GM15510 (cell line): ENCODE results near the gene STIP1.

Experiments used
- POLR2A ChIP-seq: IDR thresholded peaks from 3 replicates; pipeline ENCODE4 v1.6.1; 2011; ENCODE audit warnings: borderline replicate concordance; ENCODE audit not compliant: insufficient read length; ENCODE audit errors: extremely low read depth

The STIP1 gene

DNA sequence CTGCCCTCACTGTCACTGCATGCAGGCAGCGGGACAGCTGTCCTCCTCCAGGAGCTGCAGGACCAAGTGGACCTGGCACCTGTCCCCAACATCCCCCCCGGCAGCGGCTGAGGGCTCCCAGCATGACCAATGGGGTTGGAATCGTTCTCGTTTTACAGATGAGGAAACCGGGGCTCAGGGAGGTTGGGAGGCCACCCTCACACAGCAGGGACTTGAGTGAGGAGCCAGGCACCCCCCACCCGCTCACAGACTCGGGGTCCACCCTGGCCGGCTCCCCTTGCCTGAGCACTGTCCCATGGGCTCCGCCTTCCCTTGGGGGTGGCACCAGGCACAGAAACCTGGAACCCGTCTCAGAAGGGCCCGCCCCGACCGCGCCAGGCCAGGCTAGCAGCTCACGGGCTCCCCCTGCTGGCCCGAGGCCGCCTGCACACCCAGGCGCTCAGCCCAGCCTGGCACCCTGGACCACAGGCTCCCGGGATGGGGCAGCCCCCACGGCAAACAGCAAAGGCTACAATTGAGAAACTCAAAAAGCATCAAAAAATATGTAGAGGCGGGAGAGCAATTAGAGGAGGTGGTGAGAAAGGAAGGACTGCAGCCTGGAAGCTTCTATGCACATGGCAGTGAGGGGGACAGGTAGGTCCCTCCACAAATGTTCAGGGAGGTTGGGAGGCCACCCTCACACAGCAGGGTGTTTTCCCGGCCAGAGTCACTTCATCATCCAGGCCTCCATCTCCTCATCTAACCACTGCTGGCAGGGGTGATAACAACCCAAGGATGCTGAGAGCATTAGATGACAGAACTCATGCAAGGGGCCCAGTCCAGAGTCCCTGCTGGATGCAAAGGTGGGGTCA lies 32.9 kb upstream of the STIP1 start:
- no peak for TF ChIP-seq POLR2A

- TF ChIP-seq POLR2A, result no peak
Observed at GRCh38 chr11:64153812-64154211, 32.2 kb upstream of the STIP1 start.

DNA sequence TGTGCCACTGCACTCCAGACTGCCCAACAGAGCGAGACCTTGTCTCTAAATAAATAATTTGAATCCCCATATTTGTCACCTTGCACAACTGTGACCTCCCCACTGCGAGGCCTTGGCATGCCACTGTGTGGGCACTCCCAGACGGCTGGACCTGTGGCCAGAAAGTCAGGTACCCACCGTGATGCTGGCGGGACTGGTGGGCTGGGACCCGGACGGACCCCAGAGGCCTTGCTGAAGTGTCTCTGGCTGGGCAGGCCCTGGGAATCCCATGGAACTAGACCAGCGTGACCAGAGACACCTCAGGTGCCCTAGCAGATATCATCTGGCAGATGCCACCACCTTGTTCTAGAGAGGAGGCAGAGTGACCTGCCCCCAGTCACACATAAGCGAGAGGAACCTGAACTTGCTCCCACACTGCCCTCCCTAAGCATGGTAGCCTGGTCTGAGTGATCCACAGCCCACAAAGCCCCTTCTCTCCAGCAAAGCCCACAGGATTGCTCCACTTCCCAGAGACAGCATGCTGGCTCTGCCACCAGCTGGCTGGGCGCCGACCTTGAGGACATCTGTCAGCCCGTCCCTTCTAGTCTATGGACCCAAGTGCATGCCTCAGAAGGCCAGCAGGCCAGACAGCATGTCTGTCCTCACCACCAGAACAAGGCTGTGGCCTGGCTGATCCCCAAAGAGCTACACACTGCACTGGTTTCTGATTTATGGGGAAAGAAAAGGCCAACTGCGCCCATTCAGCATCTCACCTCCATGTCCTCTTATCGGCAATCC lies 29.5 kb upstream of the STIP1 start:
- no peak for TF ChIP-seq POLR2A

- TF ChIP-seq POLR2A, result no peak
Observed at GRCh38 chr11:64157631-64158394, 28.2 kb upstream of the STIP1 start.

- TF ChIP-seq POLR2A, result no peak
Observed at GRCh38 chr11:64161037-64161436, 24.9 kb upstream of the STIP1 start.

- no peak for TF ChIP-seq POLR2A
Observed at GRCh38 chr11:64163951-64164350, 22.0 kb upstream of the STIP1 start.

GRCh38 chr11:64164392-64165312 lies 21.3 kb upstream of the STIP1 start:
- TF ChIP-seq POLR2A, result no peak

- TF ChIP-seq POLR2A, result no peak
Observed at GRCh38 chr11:64165481-64165841, 20.5 kb upstream of the STIP1 start.

GRCh38 chr11:64165842-64166635 lies 19.9 kb upstream of the STIP1 start, which contains the start of gene MACROD1:
TSS of gene MACROD1 (minus strand) at chr11:64166113. CDS start at chr11:64165994, 119 bp downstream.
- peak; percentile 38 for TF ChIP-seq POLR2A

GRCh38 chr11:64170419-64170818 lies 15.6 kb upstream of the STIP1 start:
- TF ChIP-seq POLR2A, result no peak

GRCh38 chr11:64173616-64174355 lies 12.2 kb upstream of the STIP1 start:
- TF ChIP-seq POLR2A, result no peak

DNA sequence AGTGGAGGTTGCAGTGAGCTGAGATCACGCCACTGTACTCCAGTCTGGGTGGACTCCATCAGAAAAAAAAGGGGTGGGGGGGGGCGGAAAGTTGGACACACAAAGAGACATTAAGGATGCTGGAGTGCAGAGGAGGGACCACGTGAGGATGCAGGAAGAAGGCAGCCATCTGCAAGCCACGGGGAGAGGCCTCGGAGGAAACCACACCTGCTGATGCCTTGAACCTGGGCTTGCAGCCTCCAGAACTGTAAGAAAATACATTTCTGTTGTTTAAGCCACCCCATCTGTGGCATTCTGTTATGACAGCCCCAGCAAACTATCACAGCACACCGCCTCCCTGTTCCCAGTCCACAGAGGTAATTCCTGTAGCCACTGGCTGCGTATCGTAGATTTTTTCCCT lies 9.2 kb upstream of the STIP1 start:
- TF ChIP-seq POLR2A, result no peak

GRCh38 chr11:64178203-64178602 lies 7.8 kb upstream of the STIP1 start:
- TF ChIP-seq POLR2A, result no peak

- no peak for TF ChIP-seq POLR2A
Observed at GRCh38 chr11:64178951-64179639, 6.9 kb upstream of the STIP1 start.
